Testis (tissue), 2 donors: Measurements from ENCODE around the gene SHISA4.

ENCODE experiments used
- CTCF ChIP-seq, 3 experiments: fragments of 450-650 bp in 2 of 3; fragments of 200-600 bp in 1 of 3; sonication (generic) in 1 of 3; IDR thresholded peaks; one replicate each; pipeline ENCODE4 v1.5.1; 2016 to 2019; ENCODE audit warnings: antibody characterized with exemption in 3 of 3, mild to moderate bottlenecking in 2 of 3, moderate library complexity in 1 of 3
- POLR2A ChIP-seq: fragments of 450-650 bp; IDR thresholded peaks from one replicate; pipeline ENCODE4 v1.6.1; 2017; ENCODE audit warnings: antibody characterized with exemption, mild to moderate bottlenecking, moderate library complexity

DNA sequence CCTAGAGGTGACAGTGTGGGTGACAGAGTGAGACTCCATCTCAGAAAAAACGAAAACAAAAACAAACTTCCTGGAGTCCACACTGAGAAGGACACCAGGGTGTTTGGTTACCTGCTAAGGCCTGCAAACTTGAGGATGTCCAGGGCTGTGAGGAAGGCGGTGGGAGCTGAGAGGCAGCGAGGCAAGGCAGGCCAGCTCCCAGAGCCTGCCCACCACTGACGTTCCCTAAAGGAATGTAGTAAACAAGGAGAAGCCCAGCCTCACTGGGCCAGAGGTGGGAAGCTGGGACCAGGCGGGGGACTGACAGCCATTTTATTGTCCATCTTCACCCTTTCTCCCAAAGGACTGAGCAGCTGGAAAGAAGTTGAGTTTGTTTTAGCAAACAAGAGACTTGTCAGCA lies 24.1 kb downstream of the SHISA4 start:
- TF ChIP-seq CTCF (IDR thresholded peaks at IDR 0.05) (no peak), POLR2A (no peak)
